ENCODE data around the gene TMPRSS9. TPM values are rescaled to one million over a fixed set of nuclear protein-coding genes. Genes with fewer than 3 reads are reported as not detected.

The TMPRSS9 gene
- total RNA-seq, 1 experiment from 2014 or later, result not detected

- no TSS peak for BruUV-seq (replicated peaks)
- intact Hi-C loops (cut with micrococcal nuclease), result no loop called here
- ChIA-PET POLR2A (ENCODE audit: unreplicated experiment) (no interaction called here), CTCF (no interaction called here)
- H3K4me1 ChIP-seq (ENCODE audit: insufficient read depth, low read length), result peaks cover 11% of the 10 kb centered on the region
- H3K9me2 ChIP-seq (replicated peaks; ENCODE audit: low read length), result no peaks in the 10 kb centered on the region
- no peaks in the 10 kb centered on the region for H3K9me3 ChIP-seq (ENCODE audit: low read length)
- TF ChIP-seq CTCF (conservative IDR thresholded peaks at IDR 0.05; ENCODE audit: low read depth, low read length) (no peak), EZH2 (IDR thresholded peaks at IDR 0.05; ENCODE audit: low read length, unreplicated experiment) (no peak), EZH2phosphoT487 (IDR thresholded peaks at IDR 0.05; ENCODE audit: borderline replicate concordance, low read length) (no peak)
- H3K27me3 ChIP-seq (ENCODE audit: low read length), result no peaks in the 10 kb centered on the region
- no peak overlapping the region for H3K27ac ChIP-seq (ENCODE audit: low read length)
- peaks cover 70% of the 10 kb centered on the region for H3K79me2 ChIP-seq (ENCODE audit: low read length)
- no peaks in the 10 kb centered on the region for H3F3A ChIP-seq (ENCODE audit: low read length, unreplicated experiment)
- H3K36me3 ChIP-seq (ENCODE audit: low read depth, low read length), result no peaks in the 10 kb centered on the region; the same call in 1 of the 2 replicates
- H3K9ac ChIP-seq (ENCODE audit: low read length), result no peak overlapping the region
- H3K4me2 ChIP-seq (ENCODE audit: low read length), result no peak overlapping the region
- H2AFZ ChIP-seq (ENCODE audit: low read length), result no peak overlapping the region
- H3K4me3 ChIP-seq (ENCODE audit: low read length), result no peak overlapping the region
- no peaks in the 10 kb centered on the region for H4K20me1 ChIP-seq (ENCODE audit: low read length)
- ATAC-seq (no peak), DNase-seq (no peak)
These were observed 29.8 kb upstream of the TMPRSS9 start for GRCh38 chr19:2330255-2330631.

GRCh38 chr19:2330632-2331284 is 29.3 kb upstream of the TMPRSS9 start:
- CTCF ChIA-PET, result no interaction called here
- DNase-seq (no peak), ATAC-seq (no peak)
- Histone ChIP-seq H3K9me2 (replicated peaks; ENCODE audit: low read length) (no peaks in the 10 kb centered on the region), H3K9ac (ENCODE audit: low read length) (no peak overlapping the region), H3K36me3 (ENCODE audit: low read depth, low read length) (no peaks in the 10 kb centered on the region; the same call in 1 of the 2 replicates), H4K20me1 (ENCODE audit: low read length) (no peaks in the 10 kb centered on the region), H3K27me3 (ENCODE audit: low read length) (no peaks in the 10 kb centered on the region), H3F3A (ENCODE audit: low read length, unreplicated experiment) (no peaks in the 10 kb centered on the region), H3K4me1 (ENCODE audit: insufficient read depth, low read length) (peaks cover 11% of the 10 kb centered on the region), H3K4me2 (ENCODE audit: low read length) (no peak overlapping the region), H2AFZ (ENCODE audit: low read length) (no peak overlapping the region), H3K27ac (ENCODE audit: low read length) (no peak overlapping the region), H3K79me2 (ENCODE audit: low read length) (peaks cover 67% of the 10 kb centered on the region), H3K4me3 (ENCODE audit: low read length) (no peak overlapping the region), H3K9me3 (ENCODE audit: low read length) (no peaks in the 10 kb centered on the region)
- intact Hi-C loops (cut with micrococcal nuclease), result no loop called here
- no TSS peak for BruUV-seq (replicated peaks)
- TF ChIP-seq CTCF (conservative IDR thresholded peaks at IDR 0.05; ENCODE audit: low read depth, low read length), result no peak
- no peak for TF ChIP-seq EZH2 (IDR thresholded peaks at IDR 0.05; ENCODE audit: low read length, unreplicated experiment)
- POLR2A ChIA-PET (ENCODE audit: unreplicated experiment), result no interaction called here

GRCh38 chr19:2331601-2332246 is 28.3 kb upstream of the TMPRSS9 start:
- H3K79me2 ChIP-seq (ENCODE audit: low read length), result peaks cover 63% of the 10 kb centered on the region
- no peak overlapping the region for H3K27ac ChIP-seq (ENCODE audit: low read length)
- no peaks in the 10 kb centered on the region for H3K36me3 ChIP-seq (ENCODE audit: low read depth, low read length)
- H3K9me3 ChIP-seq (ENCODE audit: low read length), result no peaks in the 10 kb centered on the region
- ChIA-PET CTCF (interaction anchor here (0.5 kb wide), 1 partner anchor 70 kb away, joined by 3 read pairs; no protein-coding TSS in a partner anchor), POLR2A (ENCODE audit: unreplicated experiment) (no interaction called here)
- BruUV-seq (replicated peaks), result no TSS peak
- H3K9me2 ChIP-seq (replicated peaks; ENCODE audit: low read length), result no peaks in the 10 kb centered on the region
- no peak overlapping the region for H3K4me2 ChIP-seq (ENCODE audit: low read length)
- H2AFZ ChIP-seq (ENCODE audit: low read length), result no peak overlapping the region
- DNase-seq, result no peak
- H3K9ac ChIP-seq (ENCODE audit: low read length), result no peak overlapping the region
- H3K4me3 ChIP-seq (ENCODE audit: low read length), result no peak overlapping the region
- no peaks in the 10 kb centered on the region for H4K20me1 ChIP-seq (ENCODE audit: low read length)
- H3K27me3 ChIP-seq (ENCODE audit: low read length), result no peaks in the 10 kb centered on the region
- H3F3A ChIP-seq (ENCODE audit: low read length, unreplicated experiment), result no peaks in the 10 kb centered on the region
- H3K4me1 ChIP-seq (ENCODE audit: insufficient read depth, low read length), result peaks cover 11% of the 10 kb centered on the region
- ATAC-seq, result no peak
- no peak for TF ChIP-seq EZH2phosphoT487 (IDR thresholded peaks at IDR 0.05; ENCODE audit: borderline replicate concordance, low read length)
- TF ChIP-seq EZH2 (IDR thresholded peaks at IDR 0.05; ENCODE audit: low read length, unreplicated experiment), result no peak
- TF ChIP-seq CTCF (conservative IDR thresholded peaks at IDR 0.05; ENCODE audit: low read depth, low read length), result no peak
- intact Hi-C loops (cut with micrococcal nuclease), result no loop called here

Measured in PC-3 (cell line).